ENCODE measurements around the gene MFSD1. TPM values are rescaled to one million over a fixed set of nuclear protein-coding genes. Genes with fewer than 3 reads are reported as not detected.

MFSD1 gene
- total RNA-seq, 4 donors from 2014 or later: 57.1 to 83.7 (median 64.3) TPM

DNA sequence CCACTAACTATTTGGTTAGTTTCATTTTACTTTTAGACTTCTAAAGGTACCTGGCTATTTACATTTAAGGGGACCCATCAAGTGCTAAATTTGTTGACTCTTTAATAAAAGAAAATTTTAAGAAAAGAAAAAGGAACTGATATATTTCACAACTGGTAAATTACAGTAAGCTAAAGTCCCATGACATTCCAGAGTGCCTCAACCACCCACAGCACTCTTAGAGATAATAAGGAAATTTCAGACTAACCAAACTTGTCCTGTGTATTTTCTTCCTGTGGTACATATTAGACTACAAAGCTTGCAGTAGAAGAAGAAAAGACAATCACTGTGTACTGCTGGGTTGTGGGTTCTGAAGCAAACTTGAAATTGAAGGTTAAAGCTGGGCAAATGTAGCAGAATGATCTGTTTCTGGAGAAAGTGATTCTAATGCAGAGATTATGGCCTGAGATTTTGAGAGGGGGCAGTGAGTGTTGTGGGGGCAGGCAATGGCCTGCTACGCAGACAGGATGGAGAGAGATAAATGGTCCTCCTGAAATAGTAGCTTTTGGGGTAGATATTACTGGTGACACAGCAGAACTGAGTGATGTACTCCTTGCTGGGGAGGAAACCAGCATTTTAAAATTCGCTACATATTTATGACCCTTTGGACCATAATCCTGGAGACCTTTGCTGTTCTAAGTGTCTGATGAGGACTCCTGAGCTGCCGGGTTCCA is 24.5 kb upstream of the MFSD1 start:
- no peaks in the 10 kb centered on the region for H3K9me3 ChIP-seq
- H3K4me3 ChIP-seq: no peak overlapping the region
- no peaks in the 10 kb centered on the region for H3K27me3 ChIP-seq
- H3K36me3 ChIP-seq: no peaks in the 10 kb centered on the region
- 77 to 88% methylated on average over 3 of the region's 3 CpGs for WGBS, 2 donors
- no peak for TF ChIP-seq EP300 (IDR thresholded peaks at IDR 0.05)
- TF ChIP-seq, protein P1, sequence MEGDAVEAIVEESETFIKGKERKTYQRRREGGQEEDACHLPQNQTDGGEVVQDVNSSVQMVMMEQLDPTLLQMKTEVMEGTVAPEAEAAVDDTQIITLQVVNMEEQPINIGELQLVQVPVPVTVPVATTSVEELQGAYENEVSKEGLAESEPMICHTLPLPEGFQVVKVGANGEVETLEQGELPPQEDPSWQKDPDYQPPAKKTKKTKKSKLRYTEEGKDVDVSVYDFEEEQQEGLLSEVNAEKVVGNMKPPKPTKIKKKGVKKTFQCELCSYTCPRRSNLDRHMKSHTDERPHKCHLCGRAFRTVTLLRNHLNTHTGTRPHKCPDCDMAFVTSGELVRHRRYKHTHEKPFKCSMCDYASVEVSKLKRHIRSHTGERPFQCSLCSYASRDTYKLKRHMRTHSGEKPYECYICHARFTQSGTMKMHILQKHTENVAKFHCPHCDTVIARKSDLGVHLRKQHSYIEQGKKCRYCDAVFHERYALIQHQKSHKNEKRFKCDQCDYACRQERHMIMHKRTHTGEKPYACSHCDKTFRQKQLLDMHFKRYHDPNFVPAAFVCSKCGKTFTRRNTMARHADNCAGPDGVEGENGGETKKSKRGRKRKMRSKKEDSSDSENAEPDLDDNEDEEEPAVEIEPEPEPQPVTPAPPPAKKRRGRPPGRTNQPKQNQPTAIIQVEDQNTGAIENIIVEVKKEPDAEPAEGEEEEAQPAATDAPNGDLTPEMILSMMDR (IDR thresholded peaks at IDR 0.05): no peak
- TF ChIP-seq POLR2A (IDR thresholded peaks at IDR 0.05): no peak
- H3K27ac ChIP-seq: peak overlapping the region in 2 of 4 donors; percentile 26 to 40
- H3K4me1 ChIP-seq: peaks cover 0 to 44% (median 8%) of the 10 kb centered on the region in 4 donors
- DNase-seq (ENCODE audit: low spot score in 2 of 2): no peak

DNA sequence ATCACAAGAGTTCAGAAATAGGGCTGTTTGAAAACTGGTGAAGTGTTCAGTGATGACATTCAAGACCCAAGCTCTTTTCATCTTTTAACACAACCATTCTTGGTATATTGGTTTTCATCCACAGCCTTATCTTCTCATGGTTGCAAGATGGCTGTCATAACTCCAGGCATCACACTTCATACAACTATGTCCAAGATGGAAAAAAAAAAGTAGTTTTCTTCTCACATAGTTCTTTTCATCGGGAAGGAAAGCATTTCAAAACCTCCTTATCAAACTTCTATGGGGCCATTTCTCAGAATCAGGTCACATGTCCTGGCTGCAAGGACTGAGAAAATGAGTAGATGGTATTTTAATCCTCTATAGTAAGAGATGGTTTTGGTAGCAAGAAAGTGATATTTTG is 21.1 kb upstream of the MFSD1 start:
- DNase-seq (ENCODE audit: low spot score in 2 of 2): no peak
- Histone ChIP-seq H3K36me3 (no peaks in the 10 kb centered on the region), H3K27ac (no peak overlapping the region), H3K9me3 (no peaks in the 10 kb centered on the region), H3K27me3 (no peaks in the 10 kb centered on the region), H3K4me1 (peaks cover 0 to 13% (median 5%) of the 10 kb centered on the region in 4 donors), H3K4me3 (no peak overlapping the region)
- TF ChIP-seq EP300 (IDR thresholded peaks at IDR 0.05) (no peak), POLR2A (IDR thresholded peaks at IDR 0.05) (no peak)
- TF ChIP-seq, protein P1 (IDR thresholded peaks at IDR 0.05): no peak
- 93% methylated on average over 1 of the region's 1 CpG for WGBS, 2 donors

DNA sequence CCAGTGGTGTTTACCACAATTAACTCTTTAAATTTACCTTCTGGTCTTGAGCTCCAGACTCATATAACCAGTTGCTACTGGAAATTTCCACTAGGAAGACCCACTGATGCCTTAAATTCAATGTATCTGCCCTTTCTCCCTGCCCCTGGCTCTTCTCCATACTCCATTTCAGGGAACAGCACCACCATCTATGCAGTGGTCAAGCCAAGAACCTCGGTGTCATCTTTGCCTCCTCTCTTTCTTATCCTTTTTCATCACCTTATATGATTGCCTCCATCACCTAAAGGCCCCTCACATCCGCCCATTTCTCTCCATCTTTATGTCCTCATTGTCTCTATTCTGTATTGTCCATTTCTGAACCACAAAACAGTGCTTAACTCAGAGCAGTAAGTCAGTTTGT is 20.7 kb upstream of the MFSD1 start:
- Histone ChIP-seq H3K36me3 (no peaks in the 10 kb centered on the region), H3K27ac (no peak overlapping the region), H3K4me3 (no peak overlapping the region), H3K27me3 (no peaks in the 10 kb centered on the region), H3K4me1 (peaks cover 0 to 11% (median 5%) of the 10 kb centered on the region in 4 donors), H3K9me3 (no peaks in the 10 kb centered on the region)
- TF ChIP-seq POLR2A (IDR thresholded peaks at IDR 0.05): no peak
- TF ChIP-seq, protein P1 (IDR thresholded peaks at IDR 0.05): no peak
- no peak for TF ChIP-seq EP300 (IDR thresholded peaks at IDR 0.05)
- DNase-seq (ENCODE audit: low spot score in 2 of 2): no peak
- WGBS, 2 donors: 92% methylated on average over 2 of the region's 2 CpGs

DNA sequence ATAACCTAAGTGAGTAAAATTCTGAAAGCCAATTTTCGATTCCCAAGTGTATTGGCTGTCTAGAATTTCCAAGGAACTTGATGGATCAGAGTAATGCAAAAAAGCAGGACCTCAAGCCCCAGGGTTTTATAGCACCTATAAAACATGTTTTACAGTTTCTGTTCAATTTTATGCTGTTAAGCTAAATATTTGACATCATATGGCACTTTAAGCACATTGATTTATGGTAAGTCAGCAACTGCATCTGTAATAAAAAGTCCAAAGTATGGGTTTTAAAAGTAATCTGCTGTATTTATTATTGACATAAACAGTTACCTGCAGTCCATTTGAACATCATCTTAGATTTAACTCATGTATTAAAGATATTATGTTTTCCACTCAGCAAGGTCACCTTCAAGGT is 20.0 kb upstream of the MFSD1 start:
- TF ChIP-seq, protein P1 (IDR thresholded peaks at IDR 0.05): no peak
- no peak for TF ChIP-seq POLR2A (IDR thresholded peaks at IDR 0.05)
- no peak for TF ChIP-seq EP300 (IDR thresholded peaks at IDR 0.05)
- H3K4me3 ChIP-seq: no peak overlapping the region
- H3K36me3 ChIP-seq: no peaks in the 10 kb centered on the region
- peaks cover 0 to 5% (median 2%) of the 10 kb centered on the region in 4 donors for H3K4me1 ChIP-seq
- no peaks in the 10 kb centered on the region for H3K27me3 ChIP-seq
- 62 to 70% methylated on average over 1 of the region's 1 CpG for WGBS, 2 donors
- no peak overlapping the region for H3K27ac ChIP-seq
- H3K9me3 ChIP-seq: no peaks in the 10 kb centered on the region
- no peak for DNase-seq (ENCODE audit: low spot score in 2 of 2)

DNA sequence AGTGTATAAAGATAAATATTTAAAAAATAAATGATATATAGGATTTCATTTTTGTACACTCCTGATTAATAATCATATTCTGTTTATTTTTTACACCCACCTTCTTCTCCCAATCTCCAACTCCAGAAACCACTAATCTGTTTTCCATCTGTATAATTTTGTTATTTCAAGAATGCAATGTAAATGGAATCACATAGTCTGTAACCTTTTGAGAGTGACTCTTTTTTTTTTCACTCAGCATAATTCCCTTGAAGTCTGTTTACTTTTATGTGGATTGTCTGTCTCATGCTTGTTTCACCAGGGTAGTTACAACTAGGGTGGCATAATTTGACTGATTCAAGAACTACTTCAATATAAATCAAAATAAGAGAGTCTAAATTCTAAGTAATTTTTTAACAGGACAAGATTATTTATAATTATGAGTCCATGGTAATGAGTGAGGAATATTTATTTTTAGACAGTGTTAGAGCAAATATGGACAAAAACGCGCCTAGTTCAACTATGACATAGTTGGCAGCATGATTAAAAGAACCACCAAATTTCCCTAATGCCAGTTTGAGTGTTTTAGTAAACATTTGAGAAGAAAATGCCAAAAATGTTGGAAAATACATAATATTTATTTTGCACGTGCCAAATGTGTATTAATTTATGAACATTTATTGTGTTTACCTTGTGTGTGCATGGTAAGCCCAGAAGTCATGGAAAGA is 19.4 kb upstream of the MFSD1 start:
- DNase-seq (ENCODE audit: low spot score in 2 of 2): no peak

More for the DNA sequence above, 19.4 kb upstream of the MFSD1 start:
- WGBS, 2 donors: 50 to 75% methylated on average over 3 of the region's 3 CpGs
- no peaks in the 10 kb centered on the region for H3K36me3 ChIP-seq
- no peak overlapping the region for H3K27ac ChIP-seq
- H3K4me3 ChIP-seq: no peak overlapping the region
- H3K27me3 ChIP-seq: no peaks in the 10 kb centered on the region
- peaks cover 0 to 4% (median 1%) of the 10 kb centered on the region in 4 donors for H3K4me1 ChIP-seq
- H3K9me3 ChIP-seq: no peaks in the 10 kb centered on the region
- TF ChIP-seq, protein P1 (IDR thresholded peaks at IDR 0.05): no peak
- TF ChIP-seq POLR2A (IDR thresholded peaks at IDR 0.05): no peak
- TF ChIP-seq EP300 (IDR thresholded peaks at IDR 0.05): no peak

Measured in tibial nerve (tissue), 4 donors.